Stimulated activated CD8-positive, alpha-beta memory T cell treated with anti-CD3 and anti-CD28 coated beads, Interleukin-4, amount 100 ng/mL, for 1 hour (primary cell): ENCODE data around the gene MCTP1.

Source experiments
- DNase-seq, 2 donors: peaks; one replicate each; pipeline ENCODE4 v3.0.0-alpha.2; 2020; ENCODE audit warnings: low read depth in 2 of 2, low spot score in 1 of 2

MCTP1 gene

GRCh38 chr5:95078868-95079267, 206.0 kb downstream of the MCTP1 start:
- DNase-seq = no peak

GRCh38 chr5:95076395-95077185, 208.3 kb downstream of the MCTP1 start:
- DNase-seq = no peak

GRCh38 chr5:95075111-95075510, 209.8 kb downstream of the MCTP1 start:
- DNase-seq = no peak

GRCh38 chr5:95072281-95072680, 212.6 kb downstream of the MCTP1 start:
- DNase-seq = no peak

- no peak for DNase-seq
Measured at GRCh38 chr5:95070866-95071265, 214.0 kb downstream of the MCTP1 start.

- DNase-seq = no peak
Measured at GRCh38 chr5:95070453-95070852, 214.4 kb downstream of the MCTP1 start.

GRCh38 chr5:95069948-95070347, 214.9 kb downstream of the MCTP1 start:
- DNase-seq = no peak

- no peak for DNase-seq
Measured at GRCh38 chr5:95069021-95069420, 215.9 kb downstream of the MCTP1 start.

GRCh38 chr5:95068289-95068910, 216.5 kb downstream of the MCTP1 start:
- no peak for DNase-seq

- no peak for DNase-seq
Measured at GRCh38 chr5:95066048-95066447, 218.8 kb downstream of the MCTP1 start.

GRCh38 chr5:95063492-95063891, 221.4 kb downstream of the MCTP1 start:
- DNase-seq = no peak

- DNase-seq = no peak
Measured at GRCh38 chr5:95060098-95060497, 224.8 kb downstream of the MCTP1 start.

GRCh38 chr5:95059636-95060035, 225.3 kb downstream of the MCTP1 start:
- no peak for DNase-seq

- no peak for DNase-seq
Measured at GRCh38 chr5:95057615-95058014, 227.3 kb downstream of the MCTP1 start.

- DNase-seq = no peak
Measured at GRCh38 chr5:95053253-95053652, 231.6 kb downstream of the MCTP1 start.

- no peak for DNase-seq
Measured at GRCh38 chr5:95050708-95051107, 234.2 kb downstream of the MCTP1 start.

GRCh38 chr5:95048628-95049027, 236.3 kb downstream of the MCTP1 start:
- DNase-seq = no peak

- no peak for DNase-seq
Measured at GRCh38 chr5:95045181-95045965, 239.5 kb downstream of the MCTP1 start.

GRCh38 chr5:95044096-95044495, 240.8 kb downstream of the MCTP1 start:
- DNase-seq = no peak

GRCh38 chr5:95043648-95044047, 241.2 kb downstream of the MCTP1 start:
- no peak for DNase-seq

GRCh38 chr5:95043234-95043633, 241.7 kb downstream of the MCTP1 start:
- no peak for DNase-seq

GRCh38 chr5:95042037-95042436, 242.9 kb downstream of the MCTP1 start:
- DNase-seq = no peak
